A172 (cell line): ENCODE results near the gene TBL1Y. TPM values are rescaled to one million over a fixed set of nuclear protein-coding genes. Genes with fewer than 3 reads are reported as not detected.
"Not testable (repeated sequence)": the region's sequence is repeated elsewhere in the genome, so short reads cannot be mapped to it uniquely, and the experiment has no call there.

Experiments
- DNase-seq: peaks from one replicate; pipeline ENCODE4 v3.0.0-alpha.2; 2015; ENCODE audit warnings: low spot score
- total RNA-seq: library from RNA; depleted of rRNA; stranded (reverse); fragments of >200 nt; shearing (Covaris generic); gene quantifications from 2 replicates; pipeline ENCODE4 v1.2.3, GENCODE V29; 2014

Gene TBL1Y
- total RNA-seq, 1 experiment from 2014 or later, result not detected

GRCh38 chrY:6972271-6972887, 61.9 kb downstream of the TBL1Y start:
- DNase-seq, result no peak

GRCh38 chrY:6974971-6975370, 64.5 kb downstream of the TBL1Y start:
- DNase-seq, result no peak

- no peak for DNase-seq
Observed at GRCh38 chrY:6977783-6978182, 67.3 kb downstream of the TBL1Y start.

GRCh38 chrY:6983221-6983620, 72.7 kb downstream of the TBL1Y start:
- no peak for DNase-seq

- DNase-seq, result no peak
Observed at GRCh38 chrY:6987811-6988210, 77.3 kb downstream of the TBL1Y start.

GRCh38 chrY:6989886-6990620, 79.6 kb downstream of the TBL1Y start:
- no peak for DNase-seq

- no peak for DNase-seq
Observed at GRCh38 chrY:6992041-6992440, 81.5 kb downstream of the TBL1Y start.

GRCh38 chrY:6995987-6996386, 85.5 kb downstream of the TBL1Y start:
- DNase-seq, result no peak

GRCh38 chrY:6997503-6998066, 87.1 kb downstream of the TBL1Y start:
- DNase-seq, result no peak

- DNase-seq, result no peak
Observed at GRCh38 chrY:6999905-7000304, 89.4 kb downstream of the TBL1Y start.

GRCh38 chrY:7002581-7002980, 92.1 kb downstream of the TBL1Y start:
- no peak for DNase-seq

GRCh38 chrY:7007911-7008310, 97.4 kb downstream of the TBL1Y start:
- no peak for DNase-seq

- no peak for DNase-seq
Observed at GRCh38 chrY:7008578-7009355, 98.3 kb downstream of the TBL1Y start.

GRCh38 chrY:7013051-7013450, 102.6 kb downstream of the TBL1Y start:
- DNase-seq, result no peak

GRCh38 chrY:7016521-7016920, 106.0 kb downstream of the TBL1Y start:
- no peak for DNase-seq

- DNase-seq, result no peak
Observed at GRCh38 chrY:7017244-7018080, 107.0 kb downstream of the TBL1Y start.

GRCh38 chrY:7039037-7039436, 128.5 kb downstream of the TBL1Y start:
- no peak for DNase-seq

- no peak for DNase-seq
Observed at GRCh38 chrY:7040662-7041061, 130.2 kb downstream of the TBL1Y start.

GRCh38 chrY:7041983-7042382, 131.5 kb downstream of the TBL1Y start:
- no peak for DNase-seq

GRCh38 chrY:7052461-7052860, 142.0 kb downstream of the TBL1Y start:
- not testable (repeated sequence) for DNase-seq

GRCh38 chrY:7056886-7057285, 146.4 kb downstream of the TBL1Y start:
- no peak for DNase-seq

- no peak for DNase-seq
Observed at GRCh38 chrY:7078725-7079124, 168.2 kb downstream of the TBL1Y start.
